ENCODE results near the gene RAB36.

GRCh38 chr22:23203452-23204124 is 58.3 kb downstream of the RAB36 start:
- TF ChIP-seq CTCF (IDR thresholded peaks at IDR 0.05) = no peak
- no peak for TF ChIP-seq POLR2A (IDR thresholded peaks at IDR 0.05)

Data from adrenal gland (tissue), 5 donors.